SH-SY5Y (cell line): Measurements from ENCODE around the gene CCDC12.

Source experiments
- GATA2 ChIP-seq: IDR thresholded peaks from 2 replicates; pipeline ENCODE4 v1.6.1; 2011; ENCODE audit warnings: mild to moderate bottlenecking, low read depth, low read length
- GATA3 ChIP-seq: IDR thresholded peaks from 2 replicates; pipeline ENCODE4 v1.6.1; 2011; ENCODE audit warnings: low read depth, mild to moderate bottlenecking, low read length, moderate library complexity

DNA sequence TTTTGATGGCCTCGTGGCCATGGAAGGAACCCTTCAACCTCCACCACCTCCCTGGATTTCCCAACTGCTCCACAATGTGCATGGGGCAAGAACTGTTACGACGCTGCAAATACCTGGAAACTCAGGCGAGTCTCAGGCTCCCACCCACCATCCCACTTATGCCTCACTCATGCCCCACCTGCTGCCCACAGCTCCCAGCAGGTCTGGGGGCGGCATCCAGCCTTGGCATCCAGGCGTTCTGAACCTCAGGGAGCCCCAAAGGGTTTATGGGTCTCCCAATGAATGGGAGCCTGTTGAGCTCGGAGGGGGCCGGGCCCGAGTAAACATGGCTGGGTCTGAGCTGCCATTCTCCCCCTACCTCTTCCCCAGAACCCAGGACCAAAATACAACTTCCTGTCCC, 101.0 kb downstream of the CCDC12 start:
- TF ChIP-seq GATA2: no peak
- TF ChIP-seq GATA3: no peak
